Measurements from ENCODE around the gene RMDN2.
"Not testable (repeated sequence)": the region's sequence is repeated elsewhere in the genome, so short reads cannot be mapped to it uniquely, and the experiment has no call there.

RMDN2 gene

DNA sequence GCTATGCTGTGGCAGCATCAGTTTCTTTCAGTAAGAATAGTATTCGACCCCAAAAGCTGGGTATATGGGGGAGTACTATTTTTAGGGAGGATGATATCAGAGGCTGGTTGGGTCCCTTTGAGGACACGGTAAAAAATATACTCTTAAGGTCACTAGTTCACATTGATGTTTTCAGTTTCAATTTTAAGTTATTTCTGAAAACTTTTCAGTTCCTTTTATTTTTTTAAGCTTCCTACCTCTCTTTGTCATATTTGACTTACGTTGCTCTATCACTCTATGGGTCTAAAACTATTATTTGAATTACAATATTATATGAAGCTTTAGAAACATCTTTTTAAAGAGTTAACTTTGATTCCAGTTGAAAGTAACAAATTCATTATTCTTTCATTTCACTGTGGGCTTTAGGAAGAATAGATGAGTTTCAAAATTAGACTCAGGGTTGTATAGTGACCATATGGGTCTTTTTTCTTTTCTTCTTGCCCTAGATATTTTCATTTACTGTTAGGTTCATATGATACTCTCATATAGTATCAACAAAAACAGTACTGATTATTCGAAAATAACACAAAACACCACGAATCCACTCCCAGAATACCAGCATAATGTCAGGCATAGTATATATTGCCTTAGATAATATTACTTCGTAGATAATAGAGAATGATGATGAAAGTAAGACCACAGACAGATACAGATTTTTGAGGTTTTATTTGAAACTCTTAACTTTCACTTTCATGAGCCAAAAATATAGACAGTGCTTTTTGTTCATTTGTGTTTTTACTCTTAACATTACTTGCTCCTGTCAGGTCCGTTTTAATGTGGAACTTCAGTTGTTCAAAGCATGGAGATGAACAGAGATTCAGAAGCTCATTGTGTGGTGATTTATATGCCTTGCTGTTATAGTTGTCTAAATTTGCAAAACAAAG lies 9.8 kb downstream of the RMDN2 start:
- no peak for TF ChIP-seq GATA1 (IDR thresholded peaks at IDR 0.05; ENCODE audit: low read depth, low read length)
- no peak for TF ChIP-seq POLR2A (IDR thresholded peaks at IDR 0.05; ENCODE audit: low read length)
- DNase-seq = no peak

DNA sequence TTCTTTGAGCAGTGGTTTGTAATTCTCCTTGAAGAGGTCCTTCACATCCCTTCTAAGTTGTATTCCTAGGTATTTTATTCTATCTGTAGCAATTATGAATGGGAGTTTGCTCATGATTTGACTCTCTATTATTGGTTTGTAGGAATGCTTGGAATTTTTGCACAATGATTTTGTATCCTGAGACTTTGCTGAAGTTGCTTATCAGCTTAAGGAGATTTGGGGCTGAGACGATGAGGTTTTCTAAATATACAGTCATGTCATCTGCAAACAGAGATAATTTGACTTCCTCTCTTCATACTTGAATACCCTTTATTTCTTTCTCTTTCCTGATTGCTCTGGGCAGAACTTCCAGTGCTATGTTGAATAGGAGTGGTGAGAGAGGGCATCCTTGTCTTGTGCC lies 12.5 kb downstream of the RMDN2 start:
- not testable (repeated sequence) for DNase-seq

GRCh38 chr2:37941267-37941666 lies 16.2 kb downstream of the RMDN2 start:
- DNase-seq = not testable (repeated sequence)

DNA sequence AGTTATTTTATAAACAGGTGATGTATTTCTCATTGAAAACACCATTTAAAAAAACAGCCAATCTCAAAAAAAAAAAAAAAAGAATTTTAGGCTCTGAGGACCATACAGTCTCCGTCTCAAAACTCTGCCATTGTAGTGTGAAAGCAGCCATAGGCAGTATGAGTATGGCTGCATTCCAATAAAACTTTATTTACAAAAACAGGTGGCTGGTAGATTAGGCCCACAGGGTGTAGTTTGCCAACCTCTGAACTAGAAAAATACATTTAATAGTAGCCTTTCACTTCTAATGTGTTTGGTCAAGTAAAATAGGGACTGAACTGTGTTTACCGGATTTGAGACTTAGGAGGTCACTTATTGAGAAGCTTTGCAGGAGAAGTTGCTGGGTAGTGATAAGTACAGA lies 19.2 kb downstream of the RMDN2 start:
- DNase-seq = no peak
- TF ChIP-seq GATA1 (IDR thresholded peaks at IDR 0.05; ENCODE audit: low read depth, low read length) (no peak), POLR2A (IDR thresholded peaks at IDR 0.05; ENCODE audit: low read length) (no peak)

- TF ChIP-seq POLR2A (IDR thresholded peaks at IDR 0.05; ENCODE audit: low read length) (no peak), GATA1 (IDR thresholded peaks at IDR 0.05; ENCODE audit: low read depth, low read length) (no peak)
- no peak for DNase-seq
These were observed 22.2 kb downstream of the RMDN2 start for GRCh38 chr2:37947306-37947705.

- DNase-seq = not testable (repeated sequence)
These were observed 37.1 kb downstream of the RMDN2 start for GRCh38 chr2:37962018-37962739.

GRCh38 chr2:37962740-37963121 lies 37.6 kb downstream of the RMDN2 start:
- DNase-seq = not testable (repeated sequence)

GRCh38 chr2:37963901-37964300 lies 38.8 kb downstream of the RMDN2 start:
- not testable (repeated sequence) for DNase-seq

GRCh38 chr2:37966326-37966725 lies 41.2 kb downstream of the RMDN2 start:
- no peak for DNase-seq
- TF ChIP-seq GATA1 (IDR thresholded peaks at IDR 0.05; ENCODE audit: low read depth, low read length) (no peak), POLR2A (IDR thresholded peaks at IDR 0.05; ENCODE audit: low read length) (no peak)

DNA sequence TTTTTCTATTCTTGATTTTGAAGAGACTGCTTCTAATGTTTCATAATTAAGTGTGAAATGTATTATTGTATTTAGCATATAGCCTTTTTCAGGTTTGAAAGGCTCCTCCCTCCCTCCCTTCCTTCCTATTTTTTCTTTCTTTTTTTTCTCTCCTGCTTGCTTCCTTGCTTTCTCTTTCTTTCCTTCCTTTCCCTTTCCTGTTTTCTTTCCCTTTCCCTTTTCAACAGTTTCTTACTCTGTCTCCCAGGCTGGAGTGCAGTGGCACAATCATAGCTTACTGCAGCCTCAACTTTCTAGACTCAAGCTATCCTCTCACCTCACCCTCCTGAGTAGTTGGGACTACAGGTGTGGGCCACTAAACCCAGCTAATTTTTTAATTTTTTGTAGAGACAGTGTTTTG lies 44.6 kb downstream of the RMDN2 start:
- no peak for DNase-seq
- TF ChIP-seq POLR2A (IDR thresholded peaks at IDR 0.05; ENCODE audit: low read length) (no peak), GATA1 (IDR thresholded peaks at IDR 0.05; ENCODE audit: low read depth, low read length) (no peak)

- no peak for DNase-seq
- no peak for TF ChIP-seq GATA1 (IDR thresholded peaks at IDR 0.05; ENCODE audit: low read depth, low read length)
These were observed 46.9 kb downstream of the RMDN2 start for GRCh38 chr2:37971971-37972370.

DNA sequence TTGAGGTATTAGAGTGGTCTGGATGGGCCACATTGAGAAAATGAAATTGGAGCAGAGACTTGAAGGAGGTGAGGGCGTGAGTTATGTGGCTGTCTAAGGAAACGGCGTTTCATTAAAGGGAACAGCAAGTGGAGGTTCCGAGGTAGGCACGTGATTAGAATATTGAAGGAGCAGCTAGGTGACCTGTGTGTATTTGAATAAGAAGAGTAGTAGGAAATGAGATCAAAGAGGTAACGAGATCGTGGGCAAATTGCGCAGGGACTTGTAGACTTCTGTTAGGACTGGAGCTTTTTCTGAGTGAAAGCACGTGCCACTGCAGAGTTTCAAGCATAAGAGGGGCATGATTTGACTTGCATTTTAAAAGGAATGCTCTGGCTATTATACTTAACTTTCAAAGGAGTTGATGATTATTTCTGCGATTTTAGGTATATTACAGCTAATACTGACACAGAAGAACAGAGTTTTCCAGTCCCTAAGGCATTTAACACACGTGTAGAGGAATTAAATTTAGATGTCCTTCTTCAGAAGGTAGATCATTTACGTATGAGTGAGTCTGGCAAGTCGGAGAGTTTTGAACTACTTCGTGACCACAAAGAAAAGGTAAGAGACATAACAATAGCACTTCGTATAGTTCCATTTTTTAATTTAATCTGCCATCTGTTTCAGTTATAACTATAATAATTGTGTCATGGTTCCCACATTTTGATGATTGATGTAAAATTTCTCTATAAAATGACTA lies 48.7 kb downstream of the RMDN2 start:
- TF ChIP-seq POLR2A (IDR thresholded peaks at IDR 0.05; ENCODE audit: low read length) = no peak
- TF ChIP-seq GATA1 (IDR thresholded peaks at IDR 0.05; ENCODE audit: low read depth, low read length) = no peak
- DNase-seq = no peak

GRCh38 chr2:37975808-37976207 lies 50.7 kb downstream of the RMDN2 start:
- no peak for TF ChIP-seq POLR2A (IDR thresholded peaks at IDR 0.05; ENCODE audit: low read length)
- TF ChIP-seq GATA1 (IDR thresholded peaks at IDR 0.05; ENCODE audit: low read depth, low read length) = no peak
- DNase-seq = no peak

GRCh38 chr2:37976411-37976810 lies 51.3 kb downstream of the RMDN2 start:
- no peak for DNase-seq
- no peak for TF ChIP-seq POLR2A (IDR thresholded peaks at IDR 0.05; ENCODE audit: low read length)
- no peak for TF ChIP-seq GATA1 (IDR thresholded peaks at IDR 0.05; ENCODE audit: low read depth, low read length)

- TF ChIP-seq GATA1 (IDR thresholded peaks at IDR 0.05; ENCODE audit: low read depth, low read length) (no peak), POLR2A (IDR thresholded peaks at IDR 0.05; ENCODE audit: low read length) (no peak)
- peak; percentile 46 to 75 for DNase-seq
These were observed 57.1 kb downstream of the RMDN2 start for GRCh38 chr2:37982147-37982582.
